Type B pancreatic cell (in vitro differentiated cells): ENCODE measurements around the gene ATRNL1. TPM values are rescaled to one million over a fixed set of nuclear protein-coding genes. Genes with fewer than 3 reads are reported as not detected.

ENCODE experiments used
- DNase-seq: peaks from one replicate; pipeline ENCODE4 v3.0.0; 2021; ENCODE audit warnings: mixed read lengths; ENCODE audit not compliant: unreplicated experiment; ENCODE audit errors: extremely low spot score
- H3K27ac Mint-ChIP-seq: 2 replicates; pipeline ENCODE4 v1.8.0; 2021; ENCODE audit warnings: mild to moderate bottlenecking, mixed read lengths
- H3K27me3 Mint-ChIP-seq: 2 replicates; pipeline ENCODE4 v1.8.0; 2021; ENCODE audit warnings: mixed read lengths
- H3K36me3 Mint-ChIP-seq: 2 replicates; pipeline ENCODE4 v1.8.0; 2021; ENCODE audit warnings: mixed read lengths
- H3K4me1 Mint-ChIP-seq: one replicate; pipeline ENCODE4 v1.8.0; 2021; ENCODE audit warnings: mixed read lengths; ENCODE audit not compliant: unreplicated experiment
- H3K4me3 Mint-ChIP-seq: 2 replicates; pipeline ENCODE4 v1.8.0; 2021; ENCODE audit warnings: mild to moderate bottlenecking, mixed read lengths
- H3K9me3 Mint-ChIP-seq: 2 replicates; pipeline ENCODE4 v1.8.0; 2021; ENCODE audit warnings: mixed read lengths
- CTCF ChIP-seq: fragments of 200-600 bp; sonication (generic); conservative IDR thresholded peaks from 2 replicates; pipeline ENCODE4 v1.5.0; 2021; ENCODE audit warnings: antibody characterized with exemption, mild to moderate bottlenecking
- total RNA-seq: library from RNA; stranded (reverse); gene quantifications from 2 replicates; pipeline ENCODE4 v1.2.1, GENCODE V29; 2021; ENCODE audit warnings: low replicate concordance

The ATRNL1 gene
- total RNA-seq, 1 donor from 2014 or later = 38.4 TPM

GRCh38 chr10:115996031-115996430 lies 902.9 kb downstream of the ATRNL1 start:
- H3K27ac Mint-ChIP-seq = no peak overlapping the region
- H3K9me3 Mint-ChIP-seq = peaks cover 11% of the 10 kb centered on the region
- H3K36me3 Mint-ChIP-seq = no peaks in the 10 kb centered on the region
- no peak overlapping the region for H3K4me3 Mint-ChIP-seq
- no peak for TF ChIP-seq CTCF
- peaks cover 29% of the 10 kb centered on the region for H3K4me1 Mint-ChIP-seq
- peaks cover 46% of the 10 kb centered on the region for H3K27me3 Mint-ChIP-seq
- no peak for DNase-seq

- no peak overlapping the region for H3K4me3 Mint-ChIP-seq
- peaks cover 32% of the 10 kb centered on the region for H3K27me3 Mint-ChIP-seq
- H3K9me3 Mint-ChIP-seq = peaks cover 7% of the 10 kb centered on the region
- H3K36me3 Mint-ChIP-seq = no peaks in the 10 kb centered on the region
- no peak for DNase-seq
- no peak for TF ChIP-seq CTCF
- no peak overlapping the region for H3K27ac Mint-ChIP-seq
- H3K4me1 Mint-ChIP-seq = peaks cover 36% of the 10 kb centered on the region
These were observed 905.1 kb downstream of the ATRNL1 start for GRCh38 chr10:115998301-115998700.

Other genes starting within 250 kb of the ATRNL1 start
- gene TRUB1, start 155.2 kb upstream of the ATRNL1 start, total RNA-seq = 19.3 and 22.0 TPM in 2 replicates